MCF 10A (cell line): ENCODE results near the gene WNT8A. TPM values are rescaled to one million over a fixed set of nuclear protein-coding genes. Genes with fewer than 3 reads are reported as not detected.
"Not testable (repeated sequence)": the region's sequence is repeated elsewhere in the genome, so short reads cannot be mapped to it uniquely, and the experiment has no call there.

Experiments used
- BruUV-seq: library from RNA; stranded (reverse); fragments of 400-500 nt; replicated peaks from 2 replicates; lab custom pipeline; 2021; lab: Mats Ljungman, UMichigan
- CTCF ChIA-PET: fragments of 300-600 bp; sonication (Branson Sonifier 250); formaldehyde crosslinking; extraction: SDS; loops from one replicate; lab custom pipeline; 2021; ENCODE audit warnings: antibody characterized with exemption, inconsistent platforms; lab: Yijun Ruan, JAX
- POLR2A ChIA-PET: fragments of 300-600, 350-650 bp; sonication (Branson Sonifier 250); formaldehyde crosslinking; extraction: SDS; loops from one replicate; lab custom pipeline; 2020; ENCODE audit warnings: antibody characterized with exemption, inconsistent platforms; lab: Yijun Ruan, JAX
- DNase-seq: peaks from one replicate; pipeline ENCODE4 v3.0.0-alpha.2; 2018; ENCODE audit not compliant: unreplicated experiment
- H3K27ac Mint-ChIP-seq: one replicate; pipeline ENCODE4 v1.8.0; 2022; ENCODE audit warnings: mild to moderate bottlenecking, low read depth, mixed read lengths; ENCODE audit not compliant: unreplicated experiment
- H3K27me3 Mint-ChIP-seq: one replicate; pipeline ENCODE4 v1.8.0; 2022; ENCODE audit warnings: mixed read lengths; ENCODE audit not compliant: insufficient read depth, unreplicated experiment
- H3K36me3 Mint-ChIP-seq: one replicate; pipeline ENCODE4 v1.8.0; 2022; ENCODE audit warnings: mild to moderate bottlenecking, moderate library complexity, mixed read lengths; ENCODE audit not compliant: insufficient read depth, unreplicated experiment
- H3K4me1 Mint-ChIP-seq: one replicate; pipeline ENCODE4 v1.8.0; 2022; ENCODE audit warnings: mixed read lengths; ENCODE audit not compliant: insufficient read depth, unreplicated experiment
- H3K4me3 Mint-ChIP-seq: one replicate; pipeline ENCODE4 v1.8.0; 2022; ENCODE audit warnings: mild to moderate bottlenecking, moderate library complexity, mixed read lengths; ENCODE audit not compliant: unreplicated experiment
- H3K9me3 Mint-ChIP-seq: one replicate; pipeline ENCODE4 v1.8.0; 2022; ENCODE audit warnings: mixed read lengths; ENCODE audit not compliant: unreplicated experiment
- intact Hi-C: fragments of 100-400 bp; cut with micrococcal nuclease; formaldehyde crosslinking; loops from 2 replicates; pipeline ENCODE4 v1.14.1; 2022
- total RNA-seq: library from RNA; stranded (reverse); gene quantifications from 2 replicates; pipeline ENCODE4 v1.2.3, GENCODE V29; 2022
- TF ChIP-seq, protein P1 (sequence below): fragments of 200-600 bp; IDR thresholded peaks from one replicate; pipeline ENCODE4 v1.8.0; 2022; ENCODE audit warnings: antibody characterized with exemption, mild to moderate bottlenecking; ENCODE audit not compliant: unreplicated experiment

Gene WNT8A
- total RNA-seq, 1 experiment from 2014 or later = not detected

GRCh38 chr5:138037907-138038633 is 45.8 kb upstream of the WNT8A start:
- intact Hi-C loops = loop anchor here (10.0 kb wide), 1 partner anchor 413 kb away; no protein-coding TSS in a partner anchor
- CTCF ChIA-PET = interaction anchor here (0.6 to 12.0 kb wide), 14 partner anchors 9 to 408 kb away, joined by 3 to 213 read pairs (median 18); no protein-coding TSS in a partner anchor
- Mint-ChIP-seq H3K4me3 (no peak overlapping the region), H3K36me3 (peaks cover 6% of the 10 kb centered on the region), H3K27me3 (no peaks in the 10 kb centered on the region), H3K27ac (no peak overlapping the region), H3K9me3 (no peaks in the 10 kb centered on the region), H3K4me1 (peaks cover 13% of the 10 kb centered on the region)
- POLR2A ChIA-PET = interaction anchor here (0.9 to 3.1 kb wide), 4 partner anchors 16 to 95 kb away, joined by 3 to 11 read pairs (median 4); no protein-coding TSS in a partner anchor
- no peak for DNase-seq
- TF ChIP-seq, protein P1, sequence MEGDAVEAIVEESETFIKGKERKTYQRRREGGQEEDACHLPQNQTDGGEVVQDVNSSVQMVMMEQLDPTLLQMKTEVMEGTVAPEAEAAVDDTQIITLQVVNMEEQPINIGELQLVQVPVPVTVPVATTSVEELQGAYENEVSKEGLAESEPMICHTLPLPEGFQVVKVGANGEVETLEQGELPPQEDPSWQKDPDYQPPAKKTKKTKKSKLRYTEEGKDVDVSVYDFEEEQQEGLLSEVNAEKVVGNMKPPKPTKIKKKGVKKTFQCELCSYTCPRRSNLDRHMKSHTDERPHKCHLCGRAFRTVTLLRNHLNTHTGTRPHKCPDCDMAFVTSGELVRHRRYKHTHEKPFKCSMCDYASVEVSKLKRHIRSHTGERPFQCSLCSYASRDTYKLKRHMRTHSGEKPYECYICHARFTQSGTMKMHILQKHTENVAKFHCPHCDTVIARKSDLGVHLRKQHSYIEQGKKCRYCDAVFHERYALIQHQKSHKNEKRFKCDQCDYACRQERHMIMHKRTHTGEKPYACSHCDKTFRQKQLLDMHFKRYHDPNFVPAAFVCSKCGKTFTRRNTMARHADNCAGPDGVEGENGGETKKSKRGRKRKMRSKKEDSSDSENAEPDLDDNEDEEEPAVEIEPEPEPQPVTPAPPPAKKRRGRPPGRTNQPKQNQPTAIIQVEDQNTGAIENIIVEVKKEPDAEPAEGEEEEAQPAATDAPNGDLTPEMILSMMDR = no peak
- BruUV-seq = no TSS peak

- H3K4me1 Mint-ChIP-seq = peaks cover 8% of the 10 kb centered on the region
- no peak overlapping the region for H3K27ac Mint-ChIP-seq
- peaks cover 6% of the 10 kb centered on the region for H3K36me3 Mint-ChIP-seq
- ChIA-PET CTCF (interaction anchor here (0.6 to 12.0 kb wide), 18 partner anchors 17 to 1610 kb away, joined by 3 to 213 read pairs (median 4); no protein-coding TSS in a partner anchor), POLR2A (interaction anchor here (0.9 to 1.1 kb wide), 2 partner anchors 17 to 31 kb away, joined by 3 read pairs; no protein-coding TSS in a partner anchor)
- intact Hi-C loops = loop anchor here (10.0 kb wide), 1 partner anchor 414 kb away; no protein-coding TSS in a partner anchor
- DNase-seq = no peak
- TF ChIP-seq, protein P1 = no peak
- no peak overlapping the region for H3K4me3 Mint-ChIP-seq
- H3K27me3 Mint-ChIP-seq = no peaks in the 10 kb centered on the region
- BruUV-seq = no TSS peak
- no peaks in the 10 kb centered on the region for H3K9me3 Mint-ChIP-seq
Measured at GRCh38 chr5:138038826-138039225, 45.0 kb upstream of the WNT8A start.

DNA sequence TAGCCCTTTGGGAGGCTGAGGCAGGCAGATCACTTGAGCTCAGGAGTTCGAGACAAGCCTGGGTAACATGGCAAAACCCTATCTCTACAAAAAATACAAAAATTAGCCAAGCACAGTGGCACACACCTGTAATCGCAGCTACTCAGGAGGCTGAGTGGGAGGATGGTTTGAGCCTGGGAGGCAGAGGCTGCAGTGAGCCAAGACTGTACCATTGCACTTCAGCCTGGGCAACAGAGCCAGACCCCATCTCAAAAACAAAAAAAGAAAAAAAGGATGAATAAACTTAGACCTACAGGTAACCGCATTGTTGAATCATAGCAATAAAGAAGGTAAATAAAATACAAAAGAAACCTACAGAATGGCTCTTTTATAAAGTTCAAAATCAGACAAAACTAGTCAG is 38.5 kb upstream of the WNT8A start:
- BruUV-seq, intact Hi-C loops, H3K27ac Mint-ChIP-seq, H3K4me1 Mint-ChIP-seq, H3K4me3 Mint-ChIP-seq, H3K36me3 Mint-ChIP-seq, H3K9me3 Mint-ChIP-seq, DNase-seq, H3K27me3 Mint-ChIP-seq: not testable (repeated sequence)
- CTCF ChIA-PET = interaction anchor here (1.1 to 7.8 kb wide), 6 partner anchors 10 to 123 kb away, joined by 3 to 74 read pairs (median 8); no protein-coding TSS in a partner anchor
- POLR2A ChIA-PET = interaction anchor here (0.6 kb wide), 1 partner anchor 20 kb away, joined by 3 read pairs; no protein-coding TSS in a partner anchor

- Mint-ChIP-seq H3K27me3 (peaks cover 18% of the 10 kb centered on the region), H3K9me3 (no peaks in the 10 kb centered on the region), H3K27ac (no peak overlapping the region), H3K4me3 (no peak overlapping the region), H3K36me3 (no peaks in the 10 kb centered on the region), H3K4me1 (no peaks in the 10 kb centered on the region)
- no TSS peak for BruUV-seq
- POLR2A ChIA-PET = no interaction called here
- no peak for DNase-seq
- intact Hi-C loops = no loop called here
- CTCF ChIA-PET = interaction anchor here (3.6 kb wide), 1 partner anchor 27 kb away, joined by 20 read pairs; no protein-coding TSS in a partner anchor
- TF ChIP-seq, protein P1 = no peak
Measured at GRCh38 chr5:138051441-138052296, 32.2 kb upstream of the WNT8A start.

- H3K27ac Mint-ChIP-seq, H3K4me3 Mint-ChIP-seq, H3K4me1 Mint-ChIP-seq, H3K9me3 Mint-ChIP-seq, DNase-seq, H3K36me3 Mint-ChIP-seq, intact Hi-C loops, BruUV-seq: not testable (repeated sequence)
- H3K27me3 Mint-ChIP-seq = peaks cover 18% of the 10 kb centered on the region
- POLR2A ChIA-PET = interaction anchor here (0.6 kb wide), 1 partner anchor 61 kb away, joined by 6 read pairs; no protein-coding TSS in a partner anchor
- CTCF ChIA-PET = interaction anchor here (1.1 to 3.6 kb wide), 3 partner anchors 15 to 69 kb away, joined by 3 to 20 read pairs (median 3); no protein-coding TSS in a partner anchor
Measured at GRCh38 chr5:138052718-138053117, 31.1 kb upstream of the WNT8A start.
